ENCODE measurements around the gene UBE2G2.

The UBE2G2 gene

DNA sequence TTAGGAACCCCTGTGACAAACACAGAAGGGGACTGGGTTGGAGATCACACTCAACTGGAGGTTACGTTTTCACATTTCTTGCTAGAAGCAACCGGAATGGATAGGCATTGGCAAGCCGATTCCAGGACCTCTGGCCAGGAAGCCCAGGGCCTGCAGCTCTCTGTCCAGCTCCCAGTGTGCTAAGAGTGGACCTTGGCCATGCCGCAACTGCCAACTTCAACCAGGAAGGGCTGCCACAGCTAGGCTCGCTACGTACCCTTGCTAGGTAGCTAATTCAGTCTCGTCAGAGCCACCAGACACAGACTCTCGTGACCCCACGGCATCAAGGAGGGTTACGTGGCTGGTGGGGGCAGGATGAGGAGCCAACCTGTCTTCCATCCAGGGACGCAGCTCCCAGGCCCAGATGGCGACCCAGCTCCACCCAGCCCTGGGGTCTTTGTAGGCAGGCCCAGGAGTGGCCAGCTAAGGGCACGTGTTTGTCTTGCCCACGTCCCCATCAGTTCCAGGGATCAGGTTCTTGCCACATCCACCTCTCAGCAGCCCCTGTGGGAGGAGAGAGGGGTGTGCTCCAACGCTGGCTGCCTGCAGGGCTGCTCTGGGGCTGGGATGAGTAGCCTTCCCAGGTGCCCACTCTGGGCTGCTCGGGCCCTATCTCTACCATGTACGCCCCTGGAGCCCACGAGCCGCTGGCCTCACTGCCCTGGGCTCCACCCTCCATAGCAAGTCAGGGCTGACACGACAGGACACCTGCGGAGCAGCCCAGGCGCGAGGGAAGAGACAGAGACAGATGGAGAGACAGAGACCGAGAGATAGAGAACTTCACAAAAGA is 39.2 kb downstream of the UBE2G2 start:
- no peak for DNase-seq

- no peak for DNase-seq
These were observed 39.8 kb downstream of the UBE2G2 start for GRCh38 chr21:44761747-44762208.

GRCh38 chr21:44761011-44761729 is 40.5 kb downstream of the UBE2G2 start:
- DNase-seq, result no peak

GRCh38 chr21:44760376-44760775 is 41.2 kb downstream of the UBE2G2 start:
- no peak for DNase-seq

DNA sequence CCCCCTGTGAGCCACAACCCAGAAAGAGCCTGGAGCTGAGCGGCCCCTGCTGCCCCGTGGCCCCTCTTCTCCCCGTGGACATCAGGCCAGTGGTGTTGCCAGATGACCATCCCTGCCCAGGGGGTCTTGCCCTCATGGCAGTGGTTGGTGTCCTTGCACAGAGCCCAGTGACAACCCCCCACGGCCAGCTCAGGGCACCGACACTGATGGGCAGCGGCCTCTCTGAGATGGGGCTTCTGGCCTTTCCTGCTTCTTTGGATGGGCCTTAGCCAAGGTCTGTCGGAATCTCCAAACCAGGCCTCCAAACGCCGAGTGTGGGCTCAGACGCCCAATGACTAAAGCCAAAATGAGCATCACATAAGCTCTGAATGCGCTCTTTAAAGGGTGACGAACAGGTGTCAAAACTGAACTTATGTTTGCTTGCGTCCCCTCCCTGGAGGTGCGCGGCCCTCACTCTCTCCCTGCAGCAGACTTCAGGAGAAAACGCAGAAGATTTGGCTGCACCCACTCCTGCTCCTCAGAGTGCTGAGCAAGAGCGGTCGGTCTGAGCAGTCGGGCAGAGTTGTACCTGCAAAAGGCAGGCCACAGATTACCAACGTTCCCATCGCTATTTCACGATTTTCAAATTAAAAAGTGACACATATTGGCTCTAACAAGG is 41.9 kb downstream of the UBE2G2 start:
- DNase-seq, result no peak

DNA sequence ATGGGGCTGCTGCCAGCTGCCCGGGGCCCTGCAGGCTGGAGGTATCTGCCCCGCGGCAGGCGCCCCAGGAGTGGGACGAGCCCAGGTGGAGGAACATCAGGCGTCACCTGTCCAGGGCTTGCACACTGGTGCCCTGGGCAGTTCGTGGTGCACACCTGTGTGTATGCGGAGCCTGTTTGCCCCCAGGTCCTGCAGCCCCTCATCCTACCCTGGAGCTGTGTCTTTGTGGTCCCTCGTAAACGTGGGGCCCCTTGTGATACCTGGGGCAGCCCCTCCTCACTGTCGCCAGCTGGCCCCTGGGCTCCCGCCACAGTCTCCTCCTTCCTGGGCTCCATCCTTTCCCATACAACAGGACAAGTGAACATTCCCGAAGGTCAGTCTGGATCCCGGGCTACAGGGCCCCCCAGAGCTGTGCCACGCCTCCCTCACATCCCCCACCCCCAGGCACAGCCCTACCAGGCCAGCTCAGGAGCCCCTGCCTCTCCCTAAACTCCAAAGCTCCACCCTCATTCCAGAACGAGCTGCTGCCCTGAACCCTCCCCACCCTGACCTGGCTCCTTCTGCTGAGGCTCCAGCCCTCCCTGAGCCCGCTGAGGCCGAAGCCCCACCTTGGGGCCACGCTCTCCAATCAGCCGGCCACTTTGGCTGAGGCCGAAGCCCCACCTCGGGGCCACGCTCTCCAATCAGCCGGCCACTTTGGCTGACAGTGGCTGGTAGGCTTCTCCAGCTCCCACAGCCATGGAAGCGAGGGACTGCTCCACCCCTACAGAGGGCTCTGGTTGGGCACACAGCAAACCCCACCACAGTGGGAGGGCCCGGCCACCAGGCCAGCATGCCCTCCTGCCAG is 42.6 kb downstream of the UBE2G2 start:
- no peak for DNase-seq

GRCh38 chr21:44758141-44758561 is 43.5 kb downstream of the UBE2G2 start:
- DNase-seq, result no peak

DNA sequence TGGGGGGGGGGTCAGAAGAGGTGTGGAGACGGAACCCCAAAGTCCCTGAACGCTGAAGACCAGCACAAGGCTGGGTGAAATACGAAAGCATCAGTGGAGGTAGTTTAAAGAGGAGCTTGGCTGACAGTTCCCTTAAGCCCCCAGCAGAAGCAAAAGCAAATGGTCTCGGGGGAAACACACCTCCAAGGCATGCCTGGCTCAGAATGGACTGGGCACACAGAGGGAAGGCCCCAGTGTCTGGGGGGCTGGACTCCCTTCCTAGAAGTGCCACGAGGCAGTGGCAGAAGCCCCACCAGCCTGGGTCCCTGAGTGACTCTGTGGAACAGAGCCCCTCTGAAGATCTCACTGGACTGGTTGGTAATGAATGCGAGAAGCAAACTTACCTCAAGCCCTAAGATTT is 43.9 kb downstream of the UBE2G2 start:
- no peak for DNase-seq

DNA sequence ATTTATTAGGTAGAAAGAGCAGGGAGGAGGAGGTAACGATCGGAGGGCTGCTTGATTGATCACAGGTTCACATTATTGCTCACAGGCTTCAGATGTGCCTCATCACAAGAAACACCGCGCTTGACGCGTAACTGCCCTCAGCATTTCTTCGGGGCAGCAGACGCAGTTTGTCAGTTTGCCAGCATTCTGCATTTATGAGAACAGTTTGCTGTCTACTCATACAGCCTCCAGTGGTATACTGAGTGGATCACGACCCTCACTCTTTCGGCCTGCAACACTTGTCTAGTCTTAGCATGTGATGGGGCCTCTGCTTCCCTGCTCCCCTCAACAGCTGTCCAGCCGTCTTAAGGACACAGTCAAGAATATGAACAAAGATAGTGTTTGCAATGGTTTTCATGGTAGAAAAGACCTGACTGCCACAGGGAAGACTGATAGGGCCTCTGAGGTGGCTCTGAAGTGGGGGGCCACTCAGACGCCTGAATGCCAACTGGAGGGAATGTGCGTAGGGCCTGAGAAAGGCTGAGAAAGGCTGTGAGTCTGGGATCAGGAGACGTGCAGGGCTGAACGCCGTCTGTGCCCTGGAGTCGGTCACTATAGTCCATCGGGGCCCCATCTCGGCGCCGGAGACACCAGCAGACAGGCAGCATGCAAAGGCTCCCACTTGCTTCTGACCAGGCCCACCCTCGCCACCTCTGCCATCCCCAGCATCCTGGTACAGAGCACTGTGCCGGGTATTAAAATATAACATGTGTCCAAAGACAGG is 45.0 kb downstream of the UBE2G2 start:
- DNase-seq, result no peak

DNA sequence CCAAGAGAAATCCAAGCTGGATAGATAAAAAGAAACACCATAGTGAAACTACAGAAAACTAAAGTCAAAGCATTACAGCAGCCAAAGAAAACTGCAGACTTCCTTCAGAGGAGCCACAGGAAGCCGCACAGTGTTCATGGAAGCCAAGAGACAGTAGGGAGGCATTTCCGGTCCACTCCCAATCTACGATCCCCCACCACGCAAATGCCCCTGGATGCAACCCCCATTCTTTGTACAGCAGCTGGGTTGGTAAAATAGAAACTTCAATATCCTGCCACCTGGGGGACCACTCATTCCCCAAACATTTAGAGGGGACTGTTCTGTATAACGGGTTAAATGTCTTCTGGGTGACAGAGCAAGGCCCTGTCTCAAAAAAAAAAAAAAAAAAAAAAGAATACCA is 46.4 kb downstream of the UBE2G2 start:
- no peak for DNase-seq

GRCh38 chr21:44753357-44753756 is 48.3 kb downstream of the UBE2G2 start:
- DNase-seq, result no peak

- no peak for DNase-seq
These were observed 48.9 kb downstream of the UBE2G2 start for GRCh38 chr21:44752671-44753235.

- DNase-seq, result no peak
These were observed 49.6 kb downstream of the UBE2G2 start for GRCh38 chr21:44751799-44752636.

DNA sequence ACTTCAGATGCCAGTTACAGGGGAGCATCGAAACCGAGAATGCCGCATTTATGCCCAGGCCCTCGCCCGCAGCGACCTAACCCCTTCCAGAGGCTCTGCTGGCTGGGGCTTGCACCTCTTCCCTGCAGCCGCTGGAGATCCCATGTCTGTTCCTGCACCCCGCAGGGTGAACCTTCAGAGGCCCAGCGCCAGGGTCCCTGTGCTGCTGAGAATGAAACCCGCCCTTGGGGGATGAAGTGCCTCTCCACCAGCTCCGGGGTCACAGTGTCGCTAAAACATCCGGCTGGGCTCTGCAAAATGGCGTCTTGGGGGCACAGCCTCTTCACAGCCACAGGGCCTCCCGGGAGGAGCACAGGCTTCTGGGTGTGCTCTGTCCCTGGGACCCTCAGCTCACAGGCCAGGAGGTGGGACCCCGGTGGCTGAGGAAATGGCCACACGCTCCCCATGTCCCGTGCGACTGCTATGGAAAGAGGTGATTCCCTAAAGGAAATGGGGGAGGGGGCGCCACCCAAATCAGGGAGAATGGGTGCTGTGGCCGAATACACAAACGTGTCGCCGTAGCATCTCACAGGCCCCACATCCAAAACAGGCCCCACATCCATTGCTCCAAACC is 50.3 kb downstream of the UBE2G2 start:
- no peak for DNase-seq

- DNase-seq, result no peak
These were observed 51.0 kb downstream of the UBE2G2 start for GRCh38 chr21:44750675-44751025.

- DNase-seq, result no peak
These were observed 51.6 kb downstream of the UBE2G2 start for GRCh38 chr21:44749759-44750674.

DNA sequence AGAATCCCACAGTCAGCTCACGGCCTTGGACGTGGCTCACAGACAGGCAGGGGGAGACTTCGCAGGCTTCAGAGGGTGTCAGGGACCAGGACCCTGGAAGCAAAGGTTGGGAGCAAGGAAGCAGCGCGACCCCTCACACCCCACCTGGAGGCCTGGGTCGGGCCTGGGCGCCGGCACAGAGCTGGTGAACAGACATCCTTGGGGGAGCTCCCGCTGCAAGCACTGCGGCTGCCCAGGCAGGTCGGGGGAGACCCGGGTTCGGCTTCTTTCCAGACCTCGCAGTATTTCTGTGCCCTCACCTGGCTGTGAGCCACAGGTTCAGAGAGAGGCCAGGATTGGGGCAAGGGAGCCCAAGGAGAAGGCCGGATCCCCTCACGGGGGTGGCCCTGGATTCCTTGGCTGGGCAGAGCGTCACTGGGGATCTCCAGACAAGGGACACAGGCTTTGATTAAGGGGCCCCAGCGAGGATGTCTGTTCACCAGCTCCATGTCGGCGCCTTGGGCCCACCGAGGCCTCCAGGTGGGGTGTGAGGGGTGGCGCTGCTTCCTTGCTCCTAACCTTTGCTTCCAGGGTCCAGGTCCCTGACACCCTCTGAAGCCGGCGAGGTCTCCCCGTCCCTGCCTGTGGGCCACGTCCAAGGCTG is 52.4 kb downstream of the UBE2G2 start:
- no peak for DNase-seq

GRCh38 chr21:44748621-44749020 is 53.0 kb downstream of the UBE2G2 start:
- DNase-seq, result no peak
